ENCODE data around the gene BCL11B.

The BCL11B gene

DNA sequence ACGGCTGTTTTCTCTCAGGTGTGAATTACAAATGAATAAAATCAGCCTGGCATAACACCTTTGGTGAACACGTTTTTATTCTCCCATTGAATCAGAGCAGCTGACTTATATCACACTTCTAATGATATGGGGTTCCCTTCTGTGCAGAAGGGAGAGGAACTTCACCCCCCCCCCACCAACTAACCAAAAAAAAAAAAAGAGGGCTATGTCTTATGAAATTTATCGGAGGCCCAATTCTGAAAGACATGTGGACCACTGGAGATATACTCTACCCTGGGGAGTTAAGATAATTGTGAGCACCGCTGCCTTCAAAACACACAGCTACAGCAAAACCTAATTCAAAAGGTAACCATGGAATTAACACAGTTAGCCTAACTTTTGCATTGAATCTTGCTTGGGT, 4.6 kb downstream of the BCL11B start:
- no peak for DNase-seq

DNA sequence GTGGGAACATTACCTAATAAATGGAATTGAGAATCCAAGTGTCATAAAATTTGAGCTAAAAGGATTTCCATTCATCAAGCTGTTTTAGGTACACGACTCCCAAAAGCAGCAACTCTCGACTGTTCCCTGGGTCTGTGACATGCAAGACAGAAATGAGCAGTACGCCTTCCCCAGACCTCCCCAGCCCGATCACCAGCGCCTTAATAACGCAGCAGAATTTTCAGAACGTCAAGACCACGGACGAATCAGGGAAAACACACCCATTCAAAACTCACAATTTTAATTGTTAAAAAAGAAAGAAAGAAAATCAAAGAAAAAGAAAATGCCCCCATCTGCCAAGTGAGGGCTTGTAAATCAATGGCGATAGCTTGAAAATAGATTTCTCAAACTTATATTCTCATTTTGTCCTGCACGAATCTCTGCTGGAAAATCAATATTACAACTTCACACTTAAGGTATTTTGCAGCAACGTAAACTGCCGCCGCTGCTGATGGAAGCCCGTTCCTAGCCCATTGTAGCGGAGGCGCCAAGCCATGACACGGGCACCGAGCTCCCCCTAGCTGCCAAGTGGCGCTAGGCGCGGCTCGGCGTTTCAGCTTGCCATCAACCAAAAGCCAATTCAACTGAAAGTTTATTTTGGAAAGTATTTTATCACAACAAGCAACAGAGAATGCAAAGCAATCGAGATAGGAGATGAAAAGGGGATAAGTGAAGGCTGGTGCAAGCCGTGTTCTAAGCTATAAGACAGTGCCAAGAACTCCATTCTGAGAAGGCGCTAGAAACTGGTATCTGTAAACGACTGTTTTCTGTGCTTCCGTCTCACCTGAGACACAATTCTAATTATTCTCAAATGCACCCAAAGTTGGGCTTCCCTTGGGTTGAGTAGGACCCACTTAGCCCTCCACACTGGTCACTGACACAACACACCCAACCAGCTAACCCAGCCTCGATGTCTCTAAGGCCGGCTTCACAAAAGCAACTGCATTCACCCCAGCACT, 5.5 kb downstream of the BCL11B start:
- peak; percentile 47 for DNase-seq

DNA sequence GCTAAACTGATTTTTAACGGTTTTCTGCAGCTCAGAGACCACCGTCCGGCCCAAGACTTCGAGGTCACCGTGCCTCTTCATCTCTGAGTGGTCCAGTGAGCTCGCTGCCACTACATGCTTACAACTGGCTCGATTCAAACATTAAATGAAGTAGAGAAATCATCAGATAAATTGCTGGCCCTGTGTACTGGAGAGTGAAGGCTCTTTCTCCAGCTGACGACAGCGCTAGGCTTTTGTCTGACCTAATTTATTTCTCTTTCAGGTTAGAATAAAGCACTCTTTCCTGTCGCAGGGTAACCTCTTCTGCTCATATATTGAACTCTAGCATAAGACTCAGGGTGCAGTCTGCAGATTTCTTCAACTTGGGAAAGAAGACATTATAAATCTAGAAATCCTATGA, 6.4 kb downstream of the BCL11B start:
- DNase-seq = no peak

DNA sequence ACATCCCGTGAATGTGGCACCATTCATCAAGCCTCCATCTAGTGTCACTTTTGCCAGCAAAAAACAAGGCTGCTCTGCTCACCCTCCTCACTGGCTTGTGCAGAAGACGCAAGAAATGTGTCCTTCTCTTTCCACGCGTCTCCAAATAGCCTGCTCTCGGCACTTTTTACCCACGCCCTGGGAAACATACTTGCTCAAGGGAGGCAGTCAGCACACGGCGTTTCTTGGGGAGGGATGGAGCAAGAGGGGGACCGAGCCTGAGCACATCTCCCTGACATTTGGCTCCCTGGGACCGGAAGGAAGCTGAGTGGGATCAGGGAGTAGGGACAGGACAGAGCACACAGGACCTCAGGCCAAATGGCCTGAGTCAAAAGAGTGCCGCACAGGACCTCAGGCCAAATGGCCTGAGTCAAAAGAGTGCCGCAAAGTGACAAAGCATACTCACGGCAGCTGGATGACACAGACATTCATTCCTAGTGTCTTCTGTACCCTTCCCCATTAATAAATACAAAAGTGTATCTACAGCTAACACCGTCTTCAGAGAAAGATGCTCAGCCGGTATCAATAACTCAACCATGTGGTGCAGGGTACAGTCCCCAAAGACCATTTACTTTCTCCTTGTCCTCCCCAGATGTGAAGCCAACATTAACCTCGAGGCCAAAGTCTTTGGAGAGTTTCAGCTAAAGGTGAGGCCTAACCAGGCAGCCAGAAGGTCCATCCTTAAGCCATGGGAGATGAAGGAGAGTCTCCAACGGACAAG, 7.1 kb downstream of the BCL11B start:
- DNase-seq = no peak

DNA sequence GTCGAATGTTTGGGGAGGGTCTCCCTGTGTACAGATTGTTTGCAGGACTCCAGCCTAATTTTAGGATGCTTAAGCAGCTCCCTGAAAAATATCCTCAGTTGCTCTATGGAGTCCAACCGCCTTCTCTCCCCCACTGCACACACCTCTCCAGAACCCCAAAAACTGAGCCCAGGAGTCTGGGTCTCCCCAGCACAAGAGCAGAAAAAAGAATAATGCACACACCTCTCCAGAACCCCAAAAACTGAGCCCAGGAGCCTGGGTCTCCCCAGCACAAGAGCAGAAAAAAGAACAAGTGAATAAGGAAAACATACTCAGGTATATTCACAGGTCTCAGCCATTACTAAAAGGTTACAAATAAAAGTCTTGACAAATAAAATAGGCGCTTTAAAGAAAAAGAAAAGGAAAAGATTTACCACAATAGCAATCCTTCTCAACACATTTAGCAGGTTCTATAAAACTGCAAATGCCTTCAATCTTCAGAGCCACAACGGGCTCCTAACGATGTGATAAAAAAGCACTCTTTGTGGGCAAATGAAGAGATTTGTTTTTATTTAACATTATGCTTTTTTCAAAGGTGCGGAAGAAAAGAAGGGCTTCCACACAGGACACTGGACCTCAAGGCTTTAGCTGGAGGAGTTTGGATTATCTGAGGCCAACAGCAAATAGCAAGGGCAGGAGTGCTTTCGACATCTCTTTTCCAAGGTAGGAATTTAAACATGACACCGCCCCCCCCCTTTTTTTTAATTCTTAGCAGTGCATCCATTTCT, 8.2 kb downstream of the BCL11B start:
- no peak for DNase-seq

DNA sequence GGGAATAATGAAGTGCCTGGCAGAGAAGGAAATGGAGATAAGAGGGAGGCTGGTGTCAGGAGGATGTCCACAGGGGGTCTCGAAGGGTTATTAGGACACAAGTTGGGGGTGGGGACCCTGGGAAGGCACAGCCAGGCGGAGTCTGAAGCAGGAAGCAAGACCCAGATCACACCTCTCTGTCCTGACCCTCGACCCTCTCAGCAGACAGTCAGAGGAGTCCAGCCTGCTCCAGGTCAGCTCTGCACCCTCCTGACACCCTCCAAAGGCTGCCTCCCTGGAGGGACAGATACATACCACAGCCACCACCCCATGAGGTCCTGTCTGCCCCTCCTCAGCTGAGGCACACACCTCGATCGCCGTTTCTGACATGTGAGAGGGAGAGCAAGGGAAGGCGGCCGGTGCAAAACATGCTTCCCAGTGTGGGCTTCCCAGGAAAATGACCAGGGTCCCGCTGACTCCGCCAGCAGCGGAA, 9.0 kb downstream of the BCL11B start:
- no peak for DNase-seq

DNA sequence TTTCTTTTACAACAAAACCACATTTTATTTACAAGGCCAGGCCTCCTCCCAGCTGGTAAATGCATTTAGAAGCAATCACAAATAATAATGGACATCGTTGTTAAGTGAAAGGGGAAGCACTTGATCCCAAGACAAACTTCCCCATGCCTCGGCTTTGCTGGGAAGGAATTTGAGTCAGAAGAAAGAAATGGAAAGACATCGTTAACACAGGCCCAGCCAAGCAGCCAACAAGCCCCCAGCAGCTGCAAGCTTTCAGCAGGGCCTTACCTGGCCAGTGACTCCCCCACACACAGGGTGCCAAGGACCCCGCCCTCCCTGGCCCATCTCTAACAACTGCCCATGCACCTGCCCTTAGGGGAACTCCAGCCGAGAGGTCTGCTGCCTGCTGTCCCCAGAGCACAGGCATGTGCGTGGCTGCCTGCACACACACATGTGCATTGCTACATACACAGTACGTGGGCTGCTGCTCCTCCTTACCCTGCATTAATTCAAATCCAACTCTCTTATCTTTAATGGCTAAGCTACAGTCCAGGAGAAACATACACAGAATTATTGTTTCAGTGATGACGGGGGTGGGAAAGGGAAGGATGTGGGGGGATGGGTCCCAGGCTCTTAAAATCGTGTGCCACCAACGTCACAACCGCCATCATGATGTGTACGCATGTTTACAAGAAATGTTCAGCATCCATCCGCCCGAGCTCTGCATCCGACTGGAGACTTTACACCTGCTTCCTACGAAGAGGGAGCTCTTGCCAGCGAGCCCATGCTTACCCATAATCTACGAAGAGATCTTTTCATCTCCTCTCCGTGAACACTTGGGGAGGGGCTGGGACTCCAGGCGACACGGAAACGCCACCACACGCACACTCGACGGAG, 9.8 kb downstream of the BCL11B start:
- peak; percentile 58 for DNase-seq

DNA sequence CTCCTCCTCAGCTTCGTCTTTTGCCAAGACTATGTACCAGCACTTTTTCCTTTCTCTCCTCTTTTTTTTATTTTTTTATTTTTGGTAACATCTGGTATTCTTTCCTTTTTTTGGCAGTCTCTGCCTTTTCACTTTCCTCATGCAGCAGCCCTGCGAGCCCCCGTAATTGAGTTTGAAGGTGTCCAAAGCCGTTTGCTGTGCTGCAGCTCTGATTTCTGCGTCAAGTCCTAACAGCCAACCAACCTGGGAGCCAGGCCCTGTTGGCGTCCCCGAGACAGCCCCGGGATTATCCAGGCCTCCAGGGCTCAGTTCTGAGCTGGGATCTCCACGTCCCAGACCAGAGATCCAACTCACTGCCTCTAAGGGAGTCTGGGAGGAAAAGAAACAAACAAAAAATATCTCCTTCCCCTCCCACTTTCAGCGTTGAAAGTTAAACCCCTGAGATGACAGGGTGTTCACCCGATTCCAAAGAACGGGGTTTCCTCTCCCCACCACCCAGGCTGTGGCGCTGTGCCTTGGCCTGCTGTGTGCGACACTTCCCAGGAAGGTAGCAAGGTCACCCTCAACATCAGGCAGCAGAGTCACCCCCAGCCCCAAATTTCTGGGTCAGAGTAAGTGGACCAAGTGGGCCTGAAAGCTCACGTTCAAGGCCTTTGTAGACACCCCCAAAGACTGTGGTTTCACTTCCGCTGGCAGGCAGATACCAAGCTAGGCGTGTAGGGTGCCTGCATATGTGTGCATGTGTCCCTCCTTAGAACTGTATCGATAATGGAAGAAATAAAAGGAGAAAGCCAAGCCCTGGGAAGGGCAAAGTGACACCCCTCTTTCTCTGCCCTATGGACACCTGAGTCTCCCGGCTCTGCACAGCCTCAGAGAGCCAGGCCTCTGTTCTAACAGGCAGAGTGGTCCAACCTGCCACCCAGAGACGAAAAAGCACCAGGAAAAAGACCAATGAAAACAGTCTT, 11.1 kb downstream of the BCL11B start:
- DNase-seq = no peak

DNA sequence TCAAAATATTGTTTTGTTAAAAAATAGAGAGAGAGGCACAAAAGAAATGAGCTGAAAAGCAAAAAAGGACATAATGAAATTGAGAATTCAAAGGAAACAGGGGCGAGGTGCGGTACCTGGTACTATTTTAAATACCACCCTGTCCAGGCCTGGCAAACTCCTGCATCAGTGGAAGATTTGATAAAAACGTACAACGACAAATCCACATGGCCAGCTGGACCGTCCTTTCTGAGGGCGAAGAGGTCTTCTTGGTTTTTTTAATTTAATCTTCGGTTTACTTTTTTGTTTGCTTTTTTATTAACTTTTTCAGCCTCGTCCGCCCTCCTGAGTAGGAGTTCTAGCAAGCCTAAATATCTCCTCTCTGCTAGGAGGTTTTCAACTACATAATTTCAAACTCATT, 11.9 kb downstream of the BCL11B start:
- no peak for DNase-seq

DNA sequence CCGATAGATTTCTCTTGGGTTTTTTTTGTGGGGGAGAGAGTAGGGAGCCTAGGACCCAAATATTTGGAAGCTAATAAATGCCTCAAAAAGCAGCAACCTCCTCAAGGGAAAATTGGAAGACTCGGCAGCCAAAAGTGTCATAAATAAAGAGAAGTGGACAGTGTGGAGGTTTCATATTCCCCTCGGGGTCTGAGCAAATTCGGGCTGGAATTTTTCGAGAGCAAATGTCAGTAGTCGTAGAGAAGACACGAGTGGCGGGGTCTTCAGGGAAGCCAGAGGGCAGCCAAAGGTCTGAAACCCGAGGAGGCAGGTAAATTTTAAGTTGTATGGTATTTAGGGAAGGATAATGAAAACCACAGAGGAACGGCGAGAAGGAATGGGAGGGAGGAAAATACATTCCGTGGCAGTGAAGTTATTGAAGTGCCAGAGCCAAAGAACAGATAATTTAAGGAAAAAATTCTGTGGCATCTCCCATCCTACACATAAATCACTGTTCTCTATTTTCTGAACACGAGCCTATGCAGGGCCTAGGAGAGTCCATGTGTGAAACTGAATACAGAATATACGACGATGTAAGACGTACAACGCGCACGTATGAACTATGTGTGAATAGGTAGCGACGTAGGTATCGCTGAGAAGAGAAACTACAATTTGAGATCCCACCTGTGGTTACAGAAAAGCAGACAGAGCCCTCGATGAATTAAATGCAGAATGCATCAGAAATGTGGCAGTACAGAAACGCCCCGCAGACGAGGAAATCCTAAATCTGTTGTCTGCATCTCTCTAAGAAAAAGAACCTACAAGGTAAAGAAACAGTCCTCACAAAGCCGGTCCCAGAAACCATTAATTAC, 12.9 kb downstream of the BCL11B start:
- no peak for DNase-seq

DNA sequence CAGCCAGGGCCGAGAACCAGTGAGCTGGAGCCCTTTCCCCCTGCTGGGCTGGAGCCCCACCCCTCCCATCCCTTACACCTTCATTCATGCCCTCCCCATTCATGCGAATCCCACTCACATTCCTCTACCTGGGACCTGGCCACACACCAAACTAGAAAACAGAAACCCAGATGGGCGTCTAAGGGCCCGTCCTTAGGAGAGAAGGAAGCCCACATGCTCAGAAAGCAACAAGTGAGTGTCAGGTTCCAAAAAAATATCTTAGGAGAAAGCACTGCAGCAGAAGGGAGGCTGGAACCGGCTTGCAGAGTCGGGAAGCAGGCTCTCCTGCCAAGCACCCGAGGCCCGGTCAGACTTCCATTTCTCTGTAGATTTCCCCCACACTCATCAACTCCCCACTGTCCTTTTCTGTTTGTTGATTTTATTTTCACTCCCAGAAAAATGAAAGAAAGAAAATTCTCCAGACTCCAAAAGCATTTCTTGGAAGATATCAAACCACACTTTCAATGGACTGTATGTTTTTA, 13.6 kb downstream of the BCL11B start:
- DNase-seq = no peak

DNA sequence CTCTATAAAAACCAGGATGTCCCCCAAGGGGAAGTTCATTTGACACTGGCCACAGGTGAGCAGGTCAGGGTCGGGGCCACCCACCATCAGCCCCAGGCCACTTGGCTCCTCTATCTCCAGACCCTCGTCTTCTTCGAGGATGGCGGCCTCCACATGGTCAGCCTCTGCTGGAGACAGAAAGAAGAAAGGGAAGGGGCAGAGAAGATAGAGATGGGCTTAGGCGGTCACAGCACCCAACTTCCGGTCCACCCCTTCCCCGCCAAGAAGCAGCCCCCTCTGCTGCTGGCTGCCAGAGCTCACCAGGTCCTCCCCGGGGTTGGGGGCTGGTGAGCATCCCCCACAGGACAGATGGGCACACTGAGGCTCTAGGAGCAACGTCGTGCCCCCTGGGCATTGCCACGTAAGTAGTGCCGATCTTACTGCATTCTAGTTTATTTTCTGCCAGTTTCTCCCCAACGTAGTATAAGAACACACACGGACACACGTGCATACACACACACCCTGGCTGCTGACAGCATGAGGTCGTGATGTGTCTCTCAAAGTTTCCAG, 14.2 kb downstream of the BCL11B start:
- no peak for DNase-seq

DNA sequence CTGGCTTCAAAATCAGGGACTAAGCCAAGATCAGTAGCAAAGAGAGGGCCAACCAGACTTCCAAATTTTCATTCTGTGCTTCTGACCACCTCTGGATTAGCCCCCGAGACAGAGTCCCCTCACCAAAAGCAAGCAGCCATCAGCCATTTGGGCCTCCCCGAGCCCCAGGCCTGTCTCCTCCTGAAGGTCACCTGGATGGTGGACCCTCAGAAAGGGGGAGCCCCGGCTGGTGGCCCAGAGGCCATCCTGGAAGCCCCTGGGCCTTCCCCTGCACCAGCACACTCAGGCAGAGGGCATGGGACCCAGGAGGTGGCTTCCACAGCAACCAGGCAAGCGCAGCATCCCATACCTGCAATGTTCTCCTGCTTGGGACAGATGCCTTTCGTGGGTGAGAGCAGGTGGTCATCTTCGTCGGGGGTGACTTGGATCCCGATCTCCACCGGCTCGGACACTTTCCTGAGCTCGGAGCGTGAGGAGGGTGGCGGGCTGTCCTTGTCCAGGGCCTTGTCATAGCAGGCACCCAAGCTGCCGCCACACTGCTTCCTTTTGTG, 14.8 kb downstream of the BCL11B start:
- no peak for DNase-seq

DNA sequence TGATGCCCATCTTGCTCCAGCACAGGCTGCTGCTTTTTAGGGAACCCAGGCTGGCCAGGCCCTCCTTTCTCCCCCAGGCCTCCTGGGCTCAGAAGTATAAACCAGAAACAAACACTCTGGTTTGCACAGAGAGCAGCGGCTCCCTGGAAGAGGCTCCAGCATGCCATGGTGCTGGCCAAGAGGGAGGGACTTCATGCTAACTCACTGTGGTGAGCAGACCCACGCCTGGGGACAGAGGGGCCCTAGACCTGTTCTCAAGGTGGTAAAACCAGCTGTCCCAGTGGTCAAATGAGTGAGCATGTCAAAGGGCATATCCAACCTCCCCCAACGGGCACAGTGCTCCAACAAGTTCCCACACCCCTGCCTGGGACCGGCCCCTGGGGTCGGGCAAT, 15.5 kb downstream of the BCL11B start:
- DNase-seq = no peak

DNA sequence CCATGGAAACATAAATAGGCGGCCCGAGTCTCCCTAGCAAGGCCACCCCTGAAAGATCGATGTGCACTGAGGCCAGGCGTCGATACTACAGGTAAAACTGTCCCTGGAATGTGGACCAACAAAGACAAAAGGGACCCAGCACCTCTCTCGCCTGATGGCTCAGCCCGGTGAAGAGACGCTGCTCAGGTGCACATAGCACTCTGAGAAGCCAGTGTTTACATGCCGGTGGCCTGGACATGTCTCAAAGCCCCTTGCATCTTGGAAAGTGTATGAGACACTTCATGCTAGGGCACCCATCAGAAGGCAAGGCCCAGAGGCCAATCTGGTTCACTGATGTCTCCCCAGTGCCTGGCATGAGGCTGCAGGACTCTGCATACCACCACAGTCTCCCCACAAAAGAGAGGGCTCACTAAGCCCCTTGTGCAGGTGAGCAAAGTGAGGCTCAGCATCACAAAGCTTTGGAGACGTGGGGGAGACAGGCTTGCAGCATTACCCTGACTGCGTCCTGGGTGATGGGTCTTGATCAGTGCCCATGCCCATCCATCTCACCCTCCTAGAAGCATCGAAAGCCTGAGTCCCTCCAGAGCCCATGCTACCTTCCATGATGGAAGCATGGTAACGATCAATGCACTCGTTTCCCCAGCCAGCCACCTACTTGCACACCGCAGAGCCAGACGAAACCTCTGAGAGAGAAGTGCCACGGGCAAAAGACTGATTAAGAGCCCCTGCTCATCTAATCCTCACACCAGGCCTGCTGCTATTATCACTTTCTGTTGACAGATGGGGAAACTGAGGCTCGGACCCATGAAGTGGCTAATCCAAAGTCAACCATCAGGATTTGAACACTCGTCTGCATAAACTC, 16.1 kb downstream of the BCL11B start:
- no peak for DNase-seq

DNA sequence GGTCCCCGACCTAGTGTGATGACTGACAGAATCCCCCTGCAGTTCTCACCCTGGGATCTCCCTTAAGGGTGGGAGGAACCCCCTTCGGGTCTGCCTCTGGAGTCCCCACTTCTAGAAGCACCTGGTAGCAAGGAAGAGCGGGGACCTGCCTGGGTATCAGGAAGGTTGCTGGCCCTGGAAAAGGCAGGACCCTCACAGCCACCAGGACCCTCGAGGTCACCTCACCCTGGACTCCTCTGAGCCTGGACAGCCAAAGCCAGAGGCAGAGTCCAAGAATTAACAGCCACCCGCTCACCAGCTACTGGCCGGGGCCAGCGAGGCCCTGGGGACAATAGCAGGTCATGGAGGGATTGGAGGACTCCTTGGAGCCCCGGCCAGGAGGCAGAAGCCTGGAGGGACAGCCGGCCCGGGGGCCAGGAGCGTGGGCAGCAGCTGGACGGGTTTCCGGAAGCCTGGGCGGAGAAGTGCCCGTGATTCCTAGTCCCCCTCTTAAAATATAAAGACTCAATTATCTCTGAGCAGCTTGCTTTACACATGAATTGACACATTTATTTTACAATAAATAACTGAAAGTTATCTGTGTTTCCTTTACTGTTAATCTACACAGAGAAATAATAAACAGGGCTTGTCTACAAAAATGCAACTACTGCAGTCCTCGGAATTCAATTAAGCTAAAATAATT, 17.5 kb downstream of the BCL11B start:
- DNase-seq = no peak

DNA sequence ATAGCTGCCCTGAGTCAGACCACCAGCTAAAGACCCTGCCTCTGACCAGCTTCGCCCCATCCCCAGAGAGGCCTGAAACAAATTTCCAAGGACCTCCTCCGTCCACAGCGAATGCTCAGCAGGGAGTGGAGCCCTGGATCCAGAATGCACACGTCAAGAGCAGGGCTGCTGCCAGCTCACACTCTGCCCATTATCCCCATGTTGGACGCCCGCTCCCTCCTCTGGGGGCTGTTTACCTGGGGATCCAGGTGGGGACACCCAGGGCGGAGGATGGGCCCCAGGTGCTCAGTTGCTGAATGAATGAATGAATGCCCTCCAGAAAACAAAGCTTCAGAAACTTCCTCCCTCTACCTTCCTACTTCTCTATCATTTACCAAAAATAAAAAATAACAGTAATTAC, 18.1 kb downstream of the BCL11B start:
- DNase-seq = no peak
